D721Med (cell line): ENCODE results near the gene ST6GALNAC2.

Source experiments
- DNase-seq: peaks from one replicate; pipeline ENCODE4 v3.0.0; 2011; ENCODE audit warnings: low spot score; ENCODE audit not compliant: insufficient read length
- FAIRE-seq: peaks from 2 replicates; lab custom pipeline; 2011; peaks lifted over from hg19 to GRCh38; lab: Jason Lieb, UNC
- TF ChIP-seq, protein P1 (sequence below): IDR thresholded peaks from 2 replicates; pipeline ENCODE4 v1.5.1; 2012; ENCODE audit warnings: mild to moderate bottlenecking, control low read depth; ENCODE audit not compliant: insufficient read depth; ENCODE audit errors: missing control alignments

Gene ST6GALNAC2

DNA sequence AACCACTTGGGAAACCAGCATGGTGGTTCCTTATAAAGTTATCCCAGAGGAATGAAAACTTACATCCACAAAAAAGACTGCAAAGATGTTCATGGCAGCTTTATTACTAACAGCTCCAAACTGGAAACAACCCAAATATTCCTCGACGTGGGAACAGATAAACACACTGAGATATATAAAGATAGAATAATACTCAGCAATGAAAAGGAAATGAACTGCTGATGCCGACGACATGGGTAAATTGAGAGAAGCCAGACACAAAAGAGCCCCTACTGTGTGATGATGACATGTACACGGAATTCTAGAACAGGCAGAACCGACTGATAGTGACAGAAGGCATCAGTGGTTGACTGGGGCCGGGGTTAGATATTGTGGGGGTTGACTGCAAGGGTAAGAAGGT lies 36.1 kb downstream of the ST6GALNAC2 start:
- FAIRE-seq (no peak), DNase-seq (no peak)
- TF ChIP-seq, protein P1, sequence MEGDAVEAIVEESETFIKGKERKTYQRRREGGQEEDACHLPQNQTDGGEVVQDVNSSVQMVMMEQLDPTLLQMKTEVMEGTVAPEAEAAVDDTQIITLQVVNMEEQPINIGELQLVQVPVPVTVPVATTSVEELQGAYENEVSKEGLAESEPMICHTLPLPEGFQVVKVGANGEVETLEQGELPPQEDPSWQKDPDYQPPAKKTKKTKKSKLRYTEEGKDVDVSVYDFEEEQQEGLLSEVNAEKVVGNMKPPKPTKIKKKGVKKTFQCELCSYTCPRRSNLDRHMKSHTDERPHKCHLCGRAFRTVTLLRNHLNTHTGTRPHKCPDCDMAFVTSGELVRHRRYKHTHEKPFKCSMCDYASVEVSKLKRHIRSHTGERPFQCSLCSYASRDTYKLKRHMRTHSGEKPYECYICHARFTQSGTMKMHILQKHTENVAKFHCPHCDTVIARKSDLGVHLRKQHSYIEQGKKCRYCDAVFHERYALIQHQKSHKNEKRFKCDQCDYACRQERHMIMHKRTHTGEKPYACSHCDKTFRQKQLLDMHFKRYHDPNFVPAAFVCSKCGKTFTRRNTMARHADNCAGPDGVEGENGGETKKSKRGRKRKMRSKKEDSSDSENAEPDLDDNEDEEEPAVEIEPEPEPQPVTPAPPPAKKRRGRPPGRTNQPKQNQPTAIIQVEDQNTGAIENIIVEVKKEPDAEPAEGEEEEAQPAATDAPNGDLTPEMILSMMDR = no peak

DNA sequence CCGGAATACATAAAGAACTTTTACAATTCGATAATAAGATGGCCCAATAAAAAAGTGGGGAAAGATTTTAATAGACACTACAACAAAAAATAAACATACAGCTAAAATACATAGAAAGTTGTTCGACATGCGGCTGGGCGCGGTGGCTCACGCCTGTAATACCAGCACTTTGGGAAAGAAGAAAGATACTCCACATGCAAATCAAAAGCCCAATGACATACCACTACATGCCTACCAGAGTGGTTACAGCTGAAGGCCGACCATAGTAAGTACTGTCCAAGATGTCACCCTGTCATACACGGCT lies 36.5 kb downstream of the ST6GALNAC2 start:
- TF ChIP-seq, protein P1 = no peak
- DNase-seq = no peak
- FAIRE-seq = no peak

DNA sequence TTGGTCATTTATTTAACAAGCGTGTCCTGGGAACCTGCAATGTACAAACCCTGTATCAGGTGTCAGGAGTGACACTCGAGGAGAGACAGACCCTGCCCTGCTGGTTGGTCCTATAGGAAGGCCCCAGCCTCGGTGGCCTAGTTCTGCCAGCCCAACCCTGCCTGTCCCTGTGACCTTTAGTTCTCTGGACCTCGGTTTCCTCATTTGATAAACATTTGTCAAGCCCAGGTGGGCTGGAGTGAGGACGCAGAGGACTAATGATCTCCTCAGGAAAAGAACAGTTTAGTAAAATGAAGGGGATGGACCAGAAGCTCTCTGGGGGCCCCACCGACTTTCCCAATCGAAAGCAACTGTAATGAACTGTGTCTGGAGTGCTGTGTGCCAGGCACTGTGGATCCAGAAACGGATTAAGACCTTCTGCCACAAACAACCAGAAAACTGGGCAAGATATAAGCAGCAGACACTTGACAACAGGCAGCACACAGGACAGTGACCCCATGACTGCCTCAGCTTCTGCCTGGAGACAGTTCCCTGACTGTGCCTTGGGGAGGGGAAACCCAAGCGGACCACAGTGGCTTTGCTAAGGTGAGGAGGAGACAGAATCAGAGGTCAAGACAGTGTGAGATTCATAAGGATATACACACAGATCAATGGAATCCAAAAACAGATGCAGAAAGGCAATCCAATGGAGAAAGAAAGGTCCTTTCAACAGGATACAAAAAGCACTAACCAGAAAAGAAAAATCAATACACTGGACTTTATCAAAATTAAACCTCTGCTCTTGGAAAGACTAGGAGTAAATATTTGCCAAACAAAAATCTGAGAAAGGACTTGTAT lies 37.1 kb downstream of the ST6GALNAC2 start:
- FAIRE-seq (no peak), DNase-seq (no peak)
- TF ChIP-seq, protein P1 = no peak

DNA sequence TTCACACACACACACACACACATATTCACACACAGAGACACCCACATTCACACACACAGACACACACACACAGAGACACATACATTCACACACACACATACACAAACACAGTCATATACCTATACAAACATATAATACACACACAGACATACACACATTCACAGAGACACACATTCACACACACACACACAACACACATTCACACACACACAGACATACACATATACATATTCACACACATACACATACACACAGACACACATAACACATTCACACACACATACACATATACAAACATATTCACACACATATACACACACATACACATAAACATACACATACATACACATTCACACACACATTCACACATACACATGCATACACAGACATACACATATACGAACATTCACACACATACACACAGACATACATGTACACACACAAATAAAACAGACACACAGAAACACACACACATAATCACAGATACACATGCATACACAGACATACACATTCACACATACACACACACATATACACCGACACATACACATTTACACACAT lies 37.9 kb downstream of the ST6GALNAC2 start:
- no peak for DNase-seq

DNA sequence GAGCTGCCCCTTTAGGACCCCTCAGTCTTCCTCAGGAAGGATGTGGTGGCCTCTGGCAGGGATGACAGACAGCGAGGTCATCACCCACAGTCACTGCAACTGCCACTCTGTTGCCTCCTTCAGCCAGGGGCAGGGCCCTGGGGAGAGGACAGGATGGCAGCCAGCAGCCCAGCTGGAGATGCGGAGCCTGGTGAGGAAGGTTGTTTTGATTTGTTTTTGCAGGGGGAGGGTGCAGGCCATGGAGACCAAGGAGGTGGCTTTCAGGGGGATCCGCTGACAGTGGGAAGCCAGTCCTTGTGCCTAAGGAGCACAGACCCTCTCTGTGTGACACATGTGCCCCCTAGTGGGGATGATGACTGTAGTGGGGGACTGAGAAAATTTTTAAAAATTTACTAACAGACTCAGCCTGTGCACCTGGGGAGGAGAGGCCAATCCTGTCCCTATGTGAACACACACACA lies 38.4 kb downstream of the ST6GALNAC2 start:
- peak; percentile 39 for DNase-seq
- FAIRE-seq = no peak
- TF ChIP-seq, protein P1 = peak; percentile 93

More for the DNA sequence above, 37.9 kb downstream of the ST6GALNAC2 start:
- TF ChIP-seq, protein P1 = no peak
- peak; percentile 58 for FAIRE-seq

DNA sequence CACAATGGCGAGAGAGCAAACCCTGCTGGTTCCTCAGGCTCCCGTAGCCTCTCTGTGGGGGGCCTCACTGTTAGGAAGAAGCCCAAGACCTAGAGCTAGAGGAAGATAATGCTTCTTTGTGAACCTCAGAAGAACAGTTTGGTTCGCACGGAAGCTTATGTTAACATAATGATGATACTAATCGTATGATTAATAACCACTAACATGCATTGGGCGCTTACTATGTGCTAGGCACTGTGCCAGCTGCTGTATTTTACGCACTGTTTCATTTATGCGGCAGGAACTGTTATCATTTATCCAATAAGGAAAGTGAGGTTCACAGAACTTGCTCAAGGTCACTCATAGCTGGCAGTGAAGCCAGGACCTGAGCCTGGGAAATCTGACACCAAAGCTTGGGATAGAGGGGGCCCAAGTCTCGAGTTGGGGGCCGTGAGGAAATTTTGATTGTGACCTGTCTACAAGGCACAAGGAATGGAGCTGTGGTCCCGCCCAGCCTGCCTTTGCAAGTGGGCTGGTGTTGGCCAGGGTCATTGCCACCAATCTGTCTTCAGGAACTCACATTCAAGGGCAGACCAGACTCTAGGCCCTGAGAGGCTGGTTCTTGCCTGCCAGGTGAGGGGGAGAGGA lies 39.0 kb downstream of the ST6GALNAC2 start:
- no peak for FAIRE-seq
- TF ChIP-seq, protein P1 = no peak
- DNase-seq = no peak
